ENCODE measurements around the gene CDAN1.
"Not testable (repeated sequence)": the region's sequence is repeated elsewhere in the genome, so short reads cannot be mapped to it uniquely, and the experiment has no call there.

Gene CDAN1, protein sequence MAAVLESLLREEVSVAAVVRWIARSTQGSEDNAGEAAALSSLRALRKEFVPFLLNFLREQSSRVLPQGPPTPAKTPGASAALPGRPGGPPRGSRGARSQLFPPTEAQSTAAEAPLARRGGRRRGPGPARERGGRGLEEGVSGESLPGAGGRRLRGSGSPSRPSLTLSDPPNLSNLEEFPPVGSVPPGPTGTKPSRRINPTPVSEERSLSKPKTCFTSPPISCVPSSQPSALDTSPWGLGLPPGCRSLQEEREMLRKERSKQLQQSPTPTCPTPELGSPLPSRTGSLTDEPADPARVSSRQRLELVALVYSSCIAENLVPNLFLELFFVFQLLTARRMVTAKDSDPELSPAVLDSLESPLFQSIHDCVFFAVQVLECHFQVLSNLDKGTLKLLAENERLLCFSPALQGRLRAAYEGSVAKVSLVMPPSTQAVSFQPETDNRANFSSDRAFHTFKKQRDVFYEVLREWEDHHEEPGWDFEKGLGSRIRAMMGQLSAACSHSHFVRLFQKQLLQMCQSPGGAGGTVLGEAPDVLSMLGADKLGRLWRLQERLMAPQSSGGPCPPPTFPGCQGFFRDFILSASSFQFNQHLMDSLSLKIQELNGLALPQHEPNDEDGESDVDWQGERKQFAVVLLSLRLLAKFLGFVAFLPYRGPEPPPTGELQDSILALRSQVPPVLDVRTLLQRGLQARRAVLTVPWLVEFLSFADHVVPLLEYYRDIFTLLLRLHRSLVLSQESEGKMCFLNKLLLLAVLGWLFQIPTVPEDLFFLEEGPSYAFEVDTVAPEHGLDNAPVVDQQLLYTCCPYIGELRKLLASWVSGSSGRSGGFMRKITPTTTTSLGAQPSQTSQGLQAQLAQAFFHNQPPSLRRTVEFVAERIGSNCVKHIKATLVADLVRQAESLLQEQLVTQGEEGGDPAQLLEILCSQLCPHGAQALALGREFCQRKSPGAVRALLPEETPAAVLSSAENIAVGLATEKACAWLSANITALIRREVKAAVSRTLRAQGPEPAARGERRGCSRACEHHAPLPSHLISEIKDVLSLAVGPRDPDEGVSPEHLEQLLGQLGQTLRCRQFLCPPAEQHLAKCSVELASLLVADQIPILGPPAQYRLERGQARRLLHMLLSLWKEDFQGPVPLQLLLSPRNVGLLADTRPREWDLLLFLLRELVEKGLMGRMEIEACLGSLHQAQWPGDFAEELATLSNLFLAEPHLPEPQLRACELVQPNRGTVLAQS

DNA sequence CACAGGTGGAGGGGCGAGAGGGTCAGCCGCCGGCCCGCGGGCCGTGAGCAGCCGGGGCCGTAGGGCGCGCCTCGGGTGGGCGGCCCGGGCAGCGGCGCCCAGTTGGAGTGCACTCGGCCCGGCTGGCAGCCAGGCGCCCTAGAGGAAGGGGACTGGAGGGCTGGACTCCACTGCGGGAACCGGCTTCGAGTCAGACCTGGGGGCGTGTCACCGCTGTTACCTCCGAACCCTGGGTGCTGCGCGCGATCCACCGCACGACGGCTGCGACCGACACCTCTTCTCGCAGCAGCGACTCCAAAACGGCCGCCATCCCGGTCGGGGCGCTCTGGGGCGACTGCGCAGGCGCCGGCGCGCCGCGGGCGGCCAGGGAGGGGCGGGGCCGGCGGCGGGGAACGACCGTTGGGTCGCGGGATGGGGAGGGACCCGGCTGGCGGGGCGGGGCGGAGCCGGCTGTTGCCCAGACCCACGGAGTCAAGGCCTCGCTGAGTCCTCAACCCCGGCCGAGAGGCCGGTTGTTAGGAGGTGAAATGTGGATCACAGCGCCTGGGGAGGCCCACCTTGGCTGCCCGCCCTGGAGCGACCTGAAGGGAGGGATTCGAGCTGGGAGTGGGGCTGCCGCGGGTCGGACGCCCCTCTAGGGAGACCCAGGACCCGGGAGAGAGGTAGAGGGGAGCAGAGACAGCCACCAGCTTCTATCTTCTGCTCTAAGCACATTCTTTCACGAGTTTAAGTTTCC lies at the start of gene CDAN1:
CDAN1 (minus strand) TSS at position 336 of the 736 bp plus-strand sequence; CDS start at position 310, 26 bp downstream.
- peak; percentile 21 for DNase-seq (ENCODE audit: low read depth)

GRCh38 chr15:42785569-42785968 lies 48.6 kb upstream of the CDAN1 start:
- no peak for DNase-seq (ENCODE audit: low read depth)

DNA sequence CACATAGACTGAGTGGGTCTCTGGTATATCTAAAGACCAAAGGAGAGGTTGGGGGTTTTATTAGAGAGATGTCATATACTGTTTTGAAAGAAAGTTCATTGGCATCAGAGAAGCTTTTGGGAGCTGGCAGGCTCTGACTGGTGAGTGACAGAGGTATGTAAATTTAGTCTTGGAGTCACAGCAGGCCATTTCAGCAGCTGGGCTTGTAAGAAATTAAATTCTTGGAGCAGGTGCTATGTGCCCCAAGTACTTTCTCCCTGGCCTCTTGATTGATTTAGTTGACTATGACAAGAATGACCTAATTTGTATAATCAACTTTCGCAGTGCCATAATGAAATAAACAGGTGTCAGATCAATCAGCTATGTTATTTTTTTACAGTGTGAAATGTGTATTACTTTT lies 47.8 kb upstream of the CDAN1 start:
- no peak for DNase-seq (ENCODE audit: low read depth)

DNA sequence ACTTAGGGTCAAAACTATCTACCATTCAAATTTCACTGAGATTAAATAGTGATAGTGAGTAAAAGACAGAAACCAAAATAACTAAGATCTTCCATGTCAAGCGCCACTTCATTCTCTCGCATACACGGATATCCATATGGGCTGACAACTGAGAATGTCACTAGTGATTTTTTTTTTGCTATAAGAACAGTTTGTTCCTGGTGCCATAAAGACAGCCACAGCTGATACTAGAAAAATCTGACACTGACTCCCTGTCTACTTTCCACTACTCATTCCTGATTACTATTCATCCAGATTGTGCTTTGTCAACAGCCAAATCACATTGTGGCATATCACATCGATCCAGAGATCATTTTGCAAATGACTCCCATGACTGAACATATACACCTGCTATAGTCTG lies 45.8 kb upstream of the CDAN1 start:
- DNase-seq (ENCODE audit: low read depth): no peak

DNA sequence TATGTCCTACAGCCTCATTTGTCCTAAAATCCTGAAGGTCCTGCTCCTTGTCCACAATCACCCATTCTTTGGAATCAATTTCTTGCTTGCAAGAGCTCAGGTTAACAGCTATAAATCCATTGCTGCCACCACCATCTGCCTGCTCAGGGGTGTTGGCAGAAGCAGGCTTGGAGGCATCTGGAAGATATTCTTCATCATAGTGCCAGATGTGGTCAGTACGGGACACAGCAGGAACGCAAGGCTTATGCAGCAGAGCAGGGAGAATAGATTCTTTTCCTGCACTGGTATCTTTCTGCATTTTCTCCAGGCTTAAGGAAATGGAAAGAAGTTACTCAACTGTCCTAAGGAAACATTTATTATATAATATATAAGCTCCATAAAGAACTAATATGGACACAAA lies 38.5 kb upstream of the CDAN1 start:
- no peak for DNase-seq (ENCODE audit: low read depth)

DNA sequence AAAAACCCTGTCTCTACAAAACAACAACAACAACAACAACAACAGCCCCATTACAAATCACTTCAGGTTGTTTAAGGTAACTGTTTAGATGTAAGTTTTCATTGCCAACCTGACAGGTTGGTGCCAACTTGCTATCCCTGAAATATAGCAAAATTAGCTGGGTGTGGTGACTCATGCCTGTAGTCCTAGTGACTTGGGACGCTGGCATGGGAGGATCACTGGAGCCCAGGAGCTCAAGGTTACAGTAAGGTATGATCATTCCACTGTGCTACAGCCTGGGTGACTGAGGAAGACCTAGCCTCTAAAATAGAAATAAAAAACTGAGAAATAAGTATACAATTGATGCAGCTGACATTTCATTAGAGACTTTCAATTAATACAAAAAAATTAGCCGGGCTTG lies 36.0 kb upstream of the CDAN1 start:
- no peak for DNase-seq (ENCODE audit: low read depth)

- DNase-seq (ENCODE audit: low read depth): no peak
Observed at GRCh38 chr15:42772144-42772543, 35.2 kb upstream of the CDAN1 start.

GRCh38 chr15:42766109-42766508 lies 29.2 kb upstream of the CDAN1 start:
- not testable (repeated sequence) for DNase-seq (ENCODE audit: low read depth)

GRCh38 chr15:42764154-42764731 lies 27.3 kb upstream of the CDAN1 start:
- DNase-seq (ENCODE audit: low read depth): not testable (repeated sequence)

- not testable (repeated sequence) for DNase-seq (ENCODE audit: low read depth)
Observed at GRCh38 chr15:42761813-42762212, 24.9 kb upstream of the CDAN1 start.

- DNase-seq (ENCODE audit: low read depth): no peak
Observed at GRCh38 chr15:42760759-42761158, 23.8 kb upstream of the CDAN1 start.

- no peak for DNase-seq (ENCODE audit: low read depth)
Observed at GRCh38 chr15:42759093-42759492, 22.2 kb upstream of the CDAN1 start.

- no peak for DNase-seq (ENCODE audit: low read depth)
Observed at GRCh38 chr15:42750306-42750705, 13.4 kb upstream of the CDAN1 start.

DNA sequence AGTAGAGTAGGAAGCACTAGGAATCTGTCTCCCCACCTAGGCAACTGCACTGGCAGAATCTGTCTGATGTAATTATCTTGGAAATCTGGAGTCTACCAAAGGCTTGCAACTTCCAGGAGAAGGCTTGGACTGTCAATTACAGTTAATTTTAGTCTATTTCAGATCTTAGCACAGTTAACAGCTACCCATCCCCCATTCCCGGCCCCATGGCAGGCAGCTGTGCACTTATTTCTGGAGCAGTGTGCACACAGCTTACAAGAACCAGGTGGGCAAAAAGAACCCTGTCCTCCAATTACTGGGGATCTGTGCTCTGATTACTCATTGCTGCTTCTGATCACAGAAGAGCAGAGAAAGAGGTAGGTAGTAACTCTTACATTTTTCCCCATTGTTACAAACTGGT lies 12.3 kb upstream of the CDAN1 start:
- DNase-seq (ENCODE audit: low read depth): no peak

DNA sequence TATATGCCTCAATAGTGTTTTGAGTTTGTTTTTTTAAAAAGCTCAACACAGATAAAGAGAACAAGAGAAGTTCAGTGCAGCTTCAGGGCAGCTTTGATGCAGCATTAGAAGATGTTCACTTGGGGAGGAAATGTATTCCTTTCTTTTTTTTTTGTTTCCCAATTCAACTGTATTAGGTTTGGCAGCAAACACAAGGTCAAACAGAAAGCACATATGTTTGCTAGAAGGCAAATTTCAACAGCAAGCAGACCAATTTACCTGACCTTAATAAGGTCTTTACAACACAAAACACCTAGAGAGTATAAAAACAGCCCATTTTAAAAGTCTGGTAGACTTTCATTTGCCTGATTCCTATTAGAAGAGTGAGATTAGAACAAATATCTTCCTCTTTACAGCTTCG lies 7.3 kb upstream of the CDAN1 start:
- DNase-seq (ENCODE audit: low read depth): no peak

DNA sequence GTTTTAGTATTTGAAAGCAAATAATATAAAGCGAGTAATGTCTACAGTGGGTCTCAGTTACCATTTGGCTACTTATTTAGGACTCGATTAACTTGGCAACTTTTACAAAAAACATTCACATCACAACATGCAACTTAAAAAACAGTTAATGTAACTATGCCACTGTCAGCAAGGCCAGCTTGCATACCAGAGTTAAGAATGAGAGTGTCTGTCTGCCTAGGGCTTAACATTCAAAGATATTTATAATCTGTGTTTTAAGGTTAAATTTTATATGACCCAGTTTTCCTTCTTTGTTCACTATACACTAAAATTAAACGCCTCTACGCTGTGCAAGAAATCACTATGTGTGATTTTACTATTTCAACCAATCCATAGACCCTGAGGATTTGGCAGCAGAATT lies 5.2 kb upstream of the CDAN1 start:
- no peak for DNase-seq (ENCODE audit: low read depth)

GRCh38 chr15:42741710-42742109 lies 4.8 kb upstream of the CDAN1 start:
- no peak for DNase-seq (ENCODE audit: low read depth)

GRCh38 chr15:42737529-42738328 lies 801 bp upstream of the CDAN1 start:
- no peak for DNase-seq (ENCODE audit: low read depth)

DNA sequence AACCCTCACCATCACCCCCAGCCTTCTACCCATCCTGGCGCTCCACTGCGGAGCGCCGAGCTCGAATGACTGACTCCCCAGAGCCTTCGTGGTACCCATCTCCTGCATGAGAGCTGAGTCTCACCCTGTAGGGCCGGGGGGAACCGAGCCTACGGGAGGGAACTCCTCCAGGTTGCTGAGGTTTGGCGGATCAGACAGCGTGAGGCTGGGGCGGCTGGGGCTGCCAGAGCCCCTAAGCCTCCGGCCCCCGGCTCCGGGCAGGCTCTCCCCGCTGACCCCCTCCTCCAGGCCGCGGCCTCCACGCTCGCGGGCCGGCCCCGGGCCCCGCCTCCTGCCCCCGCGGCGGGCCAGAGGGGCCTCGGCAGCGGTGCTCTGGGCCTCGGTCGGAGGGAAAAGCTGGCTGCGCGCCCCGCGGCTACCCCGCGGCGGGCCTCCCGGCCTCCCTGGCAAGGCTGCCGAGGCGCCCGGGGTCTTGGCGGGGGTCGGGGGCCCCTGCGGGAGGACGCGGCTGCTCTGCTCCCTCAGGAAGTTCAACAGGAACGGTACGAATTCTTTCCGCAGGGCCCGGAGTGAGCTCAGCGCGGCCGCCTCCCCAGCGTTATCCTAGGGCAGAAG lies 643 bp downstream of the CDAN1 start:
- DNase-seq (ENCODE audit: low read depth): no peak
